Stimulated activated naive CD8-positive, alpha-beta T cell treated with anti-CD3 and anti-CD28 coated beads, Interleukin-15, amount 100 ng/mL, for 72 hours (primary cell): ENCODE results near the gene ATP13A3.
A peak's percentile ranks its signal among the peaks of the same experiment; 100 is the strongest.

Source experiments
- ATAC-seq: fragments of 150-1000 bp; cut with Tn5 transposase; 2 replicates; pipeline ENCODE4 v1.10.0; 2021; ENCODE audit warnings: mild to moderate bottlenecking, moderate library complexity
- DNase-seq, 2 donors: peaks; one replicate each; pipeline ENCODE4 v3.0.0; 2021 to 2022
- H3K27ac Mint-ChIP-seq, 2 donors: one replicate each; pipeline ENCODE4 v1.8.0; 2022; ENCODE audit warnings: mild to moderate bottlenecking in 2 of 2, mixed read lengths in 2 of 2, moderate library complexity in 2 of 2
- H3K27me3 Mint-ChIP-seq: one replicate; pipeline ENCODE4 v1.8.0; 2022; ENCODE audit warnings: mixed read lengths
- H3K4me1 Mint-ChIP-seq: one replicate; pipeline ENCODE4 v1.8.0; 2022; ENCODE audit warnings: mild to moderate bottlenecking, mixed read lengths
- H3K4me3 Mint-ChIP-seq, 2 donors: one replicate each; pipeline ENCODE4 v1.8.0; 2022; ENCODE audit warnings: mild to moderate bottlenecking in 2 of 2, mixed read lengths in 2 of 2, moderate library complexity in 1 of 2
- H3K9me3 Mint-ChIP-seq, 2 donors: one replicate each; pipeline ENCODE4 v1.8.0; 2022; ENCODE audit warnings: mixed read lengths in 2 of 2

ATP13A3 gene

GRCh38 chr3:194474675-194475074, 12.1 kb downstream of the ATP13A3 start:
- Mint-ChIP-seq H3K27me3 (no peaks in the 10 kb centered on the region), H3K4me1 (peaks cover 9% of the 10 kb centered on the region), H3K9me3 (no peaks in the 10 kb centered on the region), H3K4me3 (no peak overlapping the region), H3K27ac (peak overlapping the region in 1 of 2 donors; percentile 8)
- DNase-seq (no peak), ATAC-seq (no peak)

GRCh38 chr3:194472290-194472920, 14.4 kb downstream of the ATP13A3 start:
- Mint-ChIP-seq H3K27ac (no peak overlapping the region), H3K9me3 (no peaks in the 10 kb centered on the region)

GRCh38 chr3:194471863-194472262, 14.9 kb downstream of the ATP13A3 start:
- Mint-ChIP-seq H3K27ac (no peak overlapping the region), H3K9me3 (no peaks in the 10 kb centered on the region), H3K4me3 (no peak overlapping the region), H3K27me3 (no peaks in the 10 kb centered on the region), H3K4me1 (peaks cover 18% of the 10 kb centered on the region)
- DNase-seq (no peak), ATAC-seq (no peak)

More at GRCh38 chr3:194472290-194472920, 14.4 kb downstream of the ATP13A3 start:
- H3K27me3 Mint-ChIP-seq: no peaks in the 10 kb centered on the region
- ATAC-seq (peak; percentile 79), DNase-seq (no peak)
- peaks cover 14% of the 10 kb centered on the region for H3K4me1 Mint-ChIP-seq
- no peak overlapping the region for H3K4me3 Mint-ChIP-seq

DNA sequence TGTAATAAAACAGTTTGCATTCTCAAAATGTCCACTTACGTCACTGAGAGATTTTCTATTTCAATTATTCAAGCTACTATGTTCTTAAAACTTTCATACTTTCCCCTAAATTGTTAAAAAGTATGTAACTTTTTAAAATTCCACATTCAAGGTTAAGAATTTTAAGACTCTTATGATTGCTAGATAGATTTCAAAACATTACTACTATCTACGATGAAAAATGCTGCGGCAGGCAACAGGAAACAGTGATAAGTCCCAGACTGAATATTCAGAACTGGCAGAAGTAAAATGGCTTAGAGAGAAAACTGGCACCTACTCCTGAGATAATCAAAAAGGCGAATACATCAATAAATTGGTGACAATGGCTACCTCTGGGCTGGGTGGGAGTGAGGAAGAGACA, 16.2 kb downstream of the ATP13A3 start:
- DNase-seq: no peak
- Mint-ChIP-seq H3K9me3 (no peaks in the 10 kb centered on the region), H3K27me3 (no peaks in the 10 kb centered on the region), H3K4me3 (no peak overlapping the region), H3K27ac (no peak overlapping the region), H3K4me1 (peaks cover 25% of the 10 kb centered on the region)
- no peak for ATAC-seq

- Mint-ChIP-seq H3K27ac (no peak overlapping the region), H3K9me3 (no peaks in the 10 kb centered on the region)
Measured at GRCh38 chr3:194469977-194470376, 16.8 kb downstream of the ATP13A3 start.

GRCh38 chr3:194468086-194468485, 18.7 kb downstream of the ATP13A3 start:
- ATAC-seq: no peak
- H3K9me3 Mint-ChIP-seq: no peaks in the 10 kb centered on the region
- no peak overlapping the region for H3K27ac Mint-ChIP-seq
- H3K27me3 Mint-ChIP-seq: no peaks in the 10 kb centered on the region
- peaks cover 35% of the 10 kb centered on the region for H3K4me1 Mint-ChIP-seq
- no peak for DNase-seq
- H3K4me3 Mint-ChIP-seq: no peak overlapping the region

More at GRCh38 chr3:194469977-194470376, 16.8 kb downstream of the ATP13A3 start:
- Mint-ChIP-seq H3K4me3 (no peak overlapping the region), H3K27me3 (no peaks in the 10 kb centered on the region), H3K4me1 (peaks cover 31% of the 10 kb centered on the region)
- DNase-seq (no peak), ATAC-seq (no peak)

- H3K4me3 Mint-ChIP-seq: no peak overlapping the region
- no peaks in the 10 kb centered on the region for H3K9me3 Mint-ChIP-seq
- DNase-seq (no peak), ATAC-seq (no peak)
- H3K27me3 Mint-ChIP-seq: no peaks in the 10 kb centered on the region
- H3K27ac Mint-ChIP-seq: peak overlapping the region in 1 of 2 donors; percentile 58
- peaks cover 27% of the 10 kb centered on the region for H3K4me1 Mint-ChIP-seq
Measured at GRCh38 chr3:194466761-194467356, 19.9 kb downstream of the ATP13A3 start.

- DNase-seq (no peak), ATAC-seq (peak; percentile 59)
- Mint-ChIP-seq H3K4me3 (peak overlapping the region in 1 of 2 donors; percentile 47), H3K27ac (no peak overlapping the region), H3K4me1 (peaks cover 27% of the 10 kb centered on the region), H3K27me3 (no peaks in the 10 kb centered on the region), H3K9me3 (no peaks in the 10 kb centered on the region)
Measured at GRCh38 chr3:194465920-194466570, 20.8 kb downstream of the ATP13A3 start.

DNA sequence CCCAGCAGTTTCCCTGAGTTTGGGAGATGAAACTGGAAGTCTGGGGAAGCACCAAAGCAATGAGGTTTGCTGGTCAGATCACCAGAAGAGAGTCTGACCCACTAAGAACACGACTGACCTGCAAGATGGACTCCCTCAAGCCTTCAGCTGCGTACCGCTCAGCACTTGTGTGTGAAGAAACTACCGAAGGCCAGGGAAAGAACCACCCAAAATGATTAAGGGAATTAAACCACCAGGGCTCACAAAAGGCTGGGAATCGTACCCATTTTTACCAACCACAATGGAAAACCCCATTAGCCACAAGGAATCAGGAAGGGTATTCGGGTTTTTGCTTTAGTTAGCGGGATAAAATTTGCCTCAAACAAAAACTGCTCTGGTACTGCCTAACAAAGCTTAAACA, 21.6 kb downstream of the ATP13A3 start:
- Mint-ChIP-seq H3K27me3 (no peaks in the 10 kb centered on the region), H3K4me1 (peaks cover 27% of the 10 kb centered on the region), H3K4me3 (no peak overlapping the region), H3K9me3 (no peaks in the 10 kb centered on the region), H3K27ac (no peak overlapping the region)
- DNase-seq: no peak
- no peak for ATAC-seq

DNA sequence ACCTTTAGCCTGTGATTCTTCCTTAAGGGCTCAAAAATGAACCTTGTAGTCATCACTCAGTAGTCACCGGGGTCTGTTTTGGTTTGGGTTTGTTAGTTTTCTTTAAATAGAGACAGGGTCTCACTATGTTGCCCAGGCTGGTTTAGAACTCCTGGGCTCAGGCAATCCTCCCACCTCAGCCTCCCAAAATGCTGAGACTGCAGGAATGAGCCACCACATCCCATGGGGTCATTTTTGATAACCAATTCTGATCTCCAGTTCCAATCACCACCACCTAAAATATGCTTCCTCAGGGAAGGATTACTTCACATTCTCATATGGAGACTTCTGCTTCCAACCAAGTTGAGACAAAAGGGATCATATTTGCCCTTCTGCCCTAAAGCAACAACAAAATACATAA, 22.1 kb downstream of the ATP13A3 start:
- H3K4me3 Mint-ChIP-seq: no peak overlapping the region
- no peaks in the 10 kb centered on the region for H3K9me3 Mint-ChIP-seq
- peak overlapping the region; percentile 42 to 48 for H3K27ac Mint-ChIP-seq

GRCh38 chr3:194462936-194463335, 23.9 kb downstream of the ATP13A3 start:
- Mint-ChIP-seq H3K27ac (no peak overlapping the region), H3K9me3 (no peaks in the 10 kb centered on the region), H3K4me1 (peaks cover 21% of the 10 kb centered on the region), H3K4me3 (no peak overlapping the region), H3K27me3 (no peaks in the 10 kb centered on the region)
- DNase-seq (no peak), ATAC-seq (no peak)

More for the DNA sequence above, 22.1 kb downstream of the ATP13A3 start:
- peaks cover 27% of the 10 kb centered on the region for H3K4me1 Mint-ChIP-seq
- H3K27me3 Mint-ChIP-seq: no peaks in the 10 kb centered on the region
- ATAC-seq (no peak), DNase-seq (no peak)

GRCh38 chr3:194460566-194460965, 26.2 kb downstream of the ATP13A3 start:
- DNase-seq (no peak), ATAC-seq (no peak)
- Mint-ChIP-seq H3K9me3 (no peaks in the 10 kb centered on the region), H3K4me3 (no peak overlapping the region), H3K27ac (no peak overlapping the region), H3K27me3 (no peaks in the 10 kb centered on the region), H3K4me1 (peaks cover 10% of the 10 kb centered on the region)

- Mint-ChIP-seq H3K27ac (no peak overlapping the region), H3K4me3 (no peak overlapping the region), H3K27me3 (no peaks in the 10 kb centered on the region), H3K9me3 (no peaks in the 10 kb centered on the region), H3K4me1 (no peaks in the 10 kb centered on the region)
- DNase-seq (no peak), ATAC-seq (no peak)
Measured at GRCh38 chr3:194458131-194458530, 28.7 kb downstream of the ATP13A3 start.

DNA sequence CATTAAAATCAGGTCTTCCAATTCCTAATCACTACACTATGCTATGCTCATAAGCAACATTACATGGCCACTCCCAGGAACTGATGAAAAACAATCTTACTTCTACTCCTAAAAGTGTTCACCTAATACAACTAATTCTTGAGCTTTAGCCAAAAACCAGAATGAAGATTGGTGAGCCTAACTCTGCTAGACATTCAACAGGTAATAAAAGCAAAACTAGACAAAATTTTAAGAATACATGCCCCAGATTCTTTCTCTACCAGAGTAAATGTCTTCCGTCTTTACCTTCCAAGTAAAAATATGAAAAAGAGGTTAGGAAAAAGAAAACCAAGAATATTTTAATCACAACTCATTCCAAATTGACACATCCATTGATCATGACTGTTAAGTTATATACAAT, 31.3 kb downstream of the ATP13A3 start:
- Mint-ChIP-seq H3K27ac (no peak overlapping the region), H3K4me3 (no peak overlapping the region)

DNA sequence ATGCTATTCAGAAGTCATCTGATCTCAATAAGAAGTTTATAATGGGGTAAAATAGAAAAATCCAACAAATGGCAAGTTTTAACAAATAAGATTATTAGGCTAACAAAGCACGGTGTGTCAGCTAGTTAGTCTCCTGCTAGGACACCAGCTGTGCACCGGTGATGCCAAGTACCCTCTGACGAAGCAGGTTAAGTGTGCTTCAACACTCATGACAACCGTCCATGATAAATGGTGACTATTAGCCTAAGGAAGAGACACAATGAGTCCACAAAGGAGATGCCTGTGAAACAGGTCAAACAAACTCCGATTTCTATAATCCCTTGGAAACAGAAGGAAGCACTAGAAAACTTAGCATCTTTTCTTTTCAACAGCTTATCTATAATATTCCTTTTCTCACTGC, 36.5 kb downstream of the ATP13A3 start:
- Mint-ChIP-seq H3K27ac (no peak overlapping the region), H3K4me1 (no peaks in the 10 kb centered on the region), H3K27me3 (no peaks in the 10 kb centered on the region), H3K4me3 (no peak overlapping the region), H3K9me3 (no peaks in the 10 kb centered on the region)
- ATAC-seq: no peak
- DNase-seq: no peak

More for the DNA sequence above, 31.3 kb downstream of the ATP13A3 start:
- ATAC-seq (no peak), DNase-seq (no peak)
- no peaks in the 10 kb centered on the region for H3K27me3 Mint-ChIP-seq
- no peaks in the 10 kb centered on the region for H3K4me1 Mint-ChIP-seq
- no peaks in the 10 kb centered on the region for H3K9me3 Mint-ChIP-seq

DNA sequence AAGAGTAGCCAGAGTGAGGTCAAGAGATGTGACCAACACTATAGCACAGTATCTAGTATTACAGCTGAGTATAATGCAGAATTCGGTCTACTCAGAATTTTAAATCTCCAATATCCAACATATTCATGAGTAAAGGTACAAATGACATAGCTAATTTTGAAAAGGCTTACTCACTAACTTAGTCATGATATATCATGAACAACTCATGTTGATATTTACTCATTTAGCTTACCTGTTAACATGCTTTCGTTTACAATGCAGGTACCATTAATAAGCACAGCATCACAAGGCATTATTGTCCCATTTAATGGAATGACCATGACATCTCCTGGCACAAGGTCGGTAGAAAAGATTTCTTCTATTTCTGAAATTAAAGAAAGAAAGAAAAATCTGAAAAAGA, 36.9 kb downstream of the ATP13A3 start:
- no peaks in the 10 kb centered on the region for H3K27me3 Mint-ChIP-seq
- no peak overlapping the region for H3K4me3 Mint-ChIP-seq
- H3K4me1 Mint-ChIP-seq: no peaks in the 10 kb centered on the region
- no peak for ATAC-seq
- H3K27ac Mint-ChIP-seq: peak overlapping the region in 1 of 2 donors; percentile 31
- DNase-seq: no peak
- H3K9me3 Mint-ChIP-seq: no peaks in the 10 kb centered on the region
